MM.1S (cell line): Measurements from ENCODE around the gene GNAQ.

Source experiments
- DNase-seq: peaks from one replicate; pipeline ENCODE4 v3.0.0-alpha.2; 2015
- H2AFZ ChIP-seq: fragments of 300-600 bp; sonication (generic); 2 replicates; pipeline ENCODE4 v1.6.0; 2016; ENCODE audit warnings: antibody characterized with exemption, low read length
- H3F3A ChIP-seq: fragments of 300-600 bp; sonication (generic); 2 replicates; pipeline ENCODE4 v1.6.1; 2016; ENCODE audit warnings: mild to moderate bottlenecking, antibody characterized with exemption, low read length, moderate library complexity, mixed read lengths; ENCODE audit not compliant: insufficient read depth
- H3K27ac ChIP-seq: fragments of 300-600 bp; sonication (generic); 2 replicates; pipeline ENCODE4 v1.5.1; 2016; ENCODE audit warnings: mild to moderate bottlenecking, low read length
- H3K27me3 ChIP-seq: fragments of 300-600 bp; sonication (generic); replicated peaks from 2 replicates; pipeline ENCODE4 v1.6.0; 2016; ENCODE audit warnings: low read length; ENCODE audit not compliant: insufficient read depth
- H3K36me3 ChIP-seq: fragments of 300-600 bp; sonication (generic); replicated peaks from 2 replicates; pipeline ENCODE4 v1.6.1; 2016; ENCODE audit warnings: mild to moderate bottlenecking, low read length, mixed read lengths; ENCODE audit not compliant: insufficient read depth
- H3K4me1 ChIP-seq: fragments of 300-600 bp; sonication (generic); 2 replicates; pipeline ENCODE4 v1.6.1; 2016; ENCODE audit warnings: low read length, mixed read lengths
- H3K4me2 ChIP-seq: fragments of 300-600 bp; sonication (generic); 2 replicates; pipeline ENCODE4 v1.6.0; 2016; ENCODE audit warnings: low read depth, low read length
- H3K4me3 ChIP-seq: fragments of 300-600 bp; sonication (generic); 2 replicates; pipeline ENCODE4 v1.5.1; 2016; ENCODE audit warnings: low read length, mixed read lengths
- H3K79me2 ChIP-seq: fragments of 300-600 bp; sonication (generic); 2 replicates; pipeline ENCODE4 v1.6.1; 2016; ENCODE audit warnings: mixed run types, low read length, mixed read lengths
- H3K9ac ChIP-seq: fragments of 300-600 bp; sonication (generic); 2 replicates; pipeline ENCODE4 v1.6.1; 2016; ENCODE audit warnings: low read length, mixed read lengths
- H3K9me2 ChIP-seq: fragments of 300-600 bp; sonication (generic); replicated peaks from 2 replicates; pipeline ENCODE4 v1.6.1; 2016; ENCODE audit warnings: mild to moderate bottlenecking, low read length, mixed read lengths; ENCODE audit not compliant: insufficient read depth
- H3K9me3 ChIP-seq: fragments of 300-600 bp; sonication (generic); replicated peaks from 2 replicates; pipeline ENCODE4 v1.6.1; 2016; ENCODE audit warnings: mild to moderate bottlenecking, low read length, mixed read lengths; ENCODE audit not compliant: insufficient read depth
- H4K20me1 ChIP-seq: fragments of 300-600 bp; sonication (generic); 2 replicates; pipeline ENCODE4 v1.6.1; 2016; ENCODE audit warnings: mild to moderate bottlenecking, low read length, moderate library complexity, mixed read lengths; ENCODE audit not compliant: insufficient read depth
- CTCF ChIP-seq: fragments of 300-600 bp; sonication (generic); IDR thresholded peaks from 2 replicates; pipeline ENCODE4 v1.5.1; 2016; ENCODE audit warnings: antibody characterized with exemption, low read length, mixed read lengths
- EZH2 ChIP-seq: fragments of 300-600 bp; sonication (generic); optimal IDR thresholded peaks from 2 replicates; pipeline ENCODE3; 2017; ENCODE audit warnings: low read depth, mild to moderate bottlenecking, antibody characterized with exemption, low read length, mixed read lengths
- EZH2phosphoT487 ChIP-seq: fragments of 300-600 bp; sonication (generic); IDR thresholded peaks from 2 replicates; pipeline ENCODE4 v1.6.1; 2018; ENCODE audit warnings: antibody characterized with exemption, low read length

GNAQ gene

DNA sequence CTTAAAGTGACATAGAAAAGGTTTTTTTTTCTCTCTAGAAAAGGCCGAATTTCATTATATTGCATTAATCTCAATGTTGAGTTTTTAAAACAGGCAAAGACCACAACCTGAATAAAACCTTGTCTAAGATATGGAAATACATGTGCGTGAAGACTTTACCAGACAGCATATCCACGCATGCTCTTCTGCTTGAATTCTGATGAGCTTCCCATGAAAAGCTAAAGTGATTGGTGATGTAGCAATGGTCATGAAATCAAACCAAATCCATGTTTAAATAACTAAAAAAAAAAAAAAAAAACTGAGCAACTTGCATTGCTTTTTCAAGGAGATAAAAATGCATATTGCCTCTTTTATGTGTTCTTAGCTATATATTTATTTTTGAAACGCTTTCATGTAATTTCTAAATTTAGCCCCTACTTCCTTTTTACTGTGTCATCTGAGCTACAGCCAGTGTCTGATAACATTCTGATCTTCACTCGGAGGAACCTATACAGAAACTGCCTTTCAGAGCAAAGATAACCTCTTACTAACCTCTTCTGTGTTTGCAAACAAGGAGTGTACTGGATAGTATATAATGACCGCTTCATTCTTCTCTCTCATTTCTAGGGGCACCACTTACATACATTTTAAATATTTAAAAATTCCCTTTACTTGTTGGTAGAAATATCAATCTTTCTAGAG, 204.4 kb downstream of the GNAQ start:
- H2AFZ ChIP-seq, result no peak overlapping the region
- peak; percentile 86 for DNase-seq

GRCh38 chr9:77826621-77827020, 205.0 kb downstream of the GNAQ start:
- H3K9me2 ChIP-seq, result no peaks in the 10 kb centered on the region
- H3K4me3 ChIP-seq, result no peak overlapping the region
- H3F3A ChIP-seq, result no peaks in the 10 kb centered on the region; the same call in 1 of the 2 replicates
- peak overlapping the region; percentile 48; the same call in 1 of the 2 replicates for H3K4me2 ChIP-seq
- no peaks in the 10 kb centered on the region for H3K27me3 ChIP-seq
- H3K9ac ChIP-seq, result no peak overlapping the region
- TF ChIP-seq EZH2, result no peak
- TF ChIP-seq EZH2phosphoT487, result no peak
- TF ChIP-seq CTCF, result no peak
- no peak for DNase-seq
- H3K79me2 ChIP-seq, result no peaks in the 10 kb centered on the region
- H3K27ac ChIP-seq, result no peak overlapping the region
- no peaks in the 10 kb centered on the region; the same call in 1 of the 2 replicates for H3K9me3 ChIP-seq
- no peaks in the 10 kb centered on the region for H4K20me1 ChIP-seq
- no peaks in the 10 kb centered on the region for H3K36me3 ChIP-seq
- H3K4me1 ChIP-seq, result peaks cover 18% of the 10 kb centered on the region
- no peak overlapping the region for H2AFZ ChIP-seq

More for the DNA sequence above, 204.4 kb downstream of the GNAQ start:
- Histone ChIP-seq H3F3A (no peaks in the 10 kb centered on the region; the same call in 1 of the 2 replicates), H3K79me2 (no peaks in the 10 kb centered on the region), H3K27ac (peak overlapping the region; percentile 64; the same call in 1 of the 2 replicates), H3K4me3 (peak overlapping the region; percentile 26), H3K36me3 (no peaks in the 10 kb centered on the region), H3K9me3 (no peaks in the 10 kb centered on the region; the same call in 1 of the 2 replicates), H3K9me2 (no peaks in the 10 kb centered on the region), H3K9ac (no peak overlapping the region), H3K4me1 (peaks cover 18% of the 10 kb centered on the region), H3K4me2 (peak overlapping the region; percentile 48; the same call in 1 of the 2 replicates), H3K27me3 (no peaks in the 10 kb centered on the region), H4K20me1 (no peaks in the 10 kb centered on the region)
- TF ChIP-seq CTCF, result no peak
- TF ChIP-seq EZH2, result no peak
- TF ChIP-seq EZH2phosphoT487, result no peak

DNA sequence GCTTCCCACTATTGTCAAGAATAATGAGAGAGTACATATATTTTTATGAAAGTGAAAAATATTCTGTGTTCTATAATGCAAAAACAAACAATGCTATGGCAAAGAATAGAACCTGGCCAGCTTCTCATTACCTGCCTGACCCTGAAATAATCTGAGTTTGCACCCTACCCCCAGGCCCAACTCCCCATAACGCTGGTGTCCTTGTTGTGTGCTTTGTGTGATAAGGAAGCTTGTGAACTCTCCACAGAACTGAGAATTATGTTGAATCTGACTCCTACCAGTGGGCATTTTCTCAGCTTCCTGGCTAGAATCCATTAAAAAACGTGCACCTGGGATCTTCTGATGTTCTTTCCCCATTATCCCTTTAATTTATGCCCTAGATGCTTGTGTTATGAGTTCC, 205.5 kb downstream of the GNAQ start:
- no peak for DNase-seq
- no peak overlapping the region for H3K27ac ChIP-seq
- no peak overlapping the region for H3K4me3 ChIP-seq
- H4K20me1 ChIP-seq, result no peaks in the 10 kb centered on the region
- no peaks in the 10 kb centered on the region for H3K36me3 ChIP-seq
- peaks cover 18% of the 10 kb centered on the region for H3K4me1 ChIP-seq
- H3K9me2 ChIP-seq, result no peaks in the 10 kb centered on the region
- no peaks in the 10 kb centered on the region; the same call in 1 of the 2 replicates for H3F3A ChIP-seq
- no peak overlapping the region for H3K4me2 ChIP-seq
- H3K79me2 ChIP-seq, result no peaks in the 10 kb centered on the region
- H3K9ac ChIP-seq, result no peak overlapping the region
- no peaks in the 10 kb centered on the region; the same call in 1 of the 2 replicates for H3K9me3 ChIP-seq
- no peaks in the 10 kb centered on the region for H3K27me3 ChIP-seq
- TF ChIP-seq EZH2 (no peak), EZH2phosphoT487 (no peak), CTCF (no peak)
- H2AFZ ChIP-seq, result no peak overlapping the region
